NCI-H524 treated with DMSO at 0.1 percent for 48 hours (cell line): Measurements from ENCODE around the gene TIMM17A.
"Not testable (repeated sequence)": the region's sequence is repeated elsewhere in the genome, so short reads cannot be mapped to it uniquely, and the experiment has no call there.

Experiments used
- DNase-seq: peaks from one replicate; lab custom pipeline; 2025; lab: John Stamatoyannopoulos, UW

Gene TIMM17A

DNA sequence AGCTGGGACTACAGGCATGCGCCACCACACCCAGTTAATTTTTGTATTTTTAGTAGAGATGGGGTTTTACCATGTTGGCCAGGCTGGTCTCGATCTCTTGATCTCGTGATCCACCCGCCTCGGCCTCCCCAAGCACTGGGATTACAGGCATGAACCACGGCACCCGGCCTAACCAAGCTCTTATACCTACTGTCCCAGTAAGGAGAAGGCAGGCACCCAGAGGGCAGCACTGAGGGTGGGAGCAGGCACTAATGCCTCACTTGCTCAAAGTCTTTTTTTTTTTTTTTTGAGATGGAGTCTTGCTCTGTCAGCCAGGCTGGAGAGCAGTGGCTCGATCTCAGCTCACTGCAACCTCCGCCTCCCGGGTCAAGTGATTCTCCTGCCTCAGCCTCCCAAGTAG, 15.0 kb upstream of the TIMM17A start:
- DNase-seq: not testable (repeated sequence)

DNA sequence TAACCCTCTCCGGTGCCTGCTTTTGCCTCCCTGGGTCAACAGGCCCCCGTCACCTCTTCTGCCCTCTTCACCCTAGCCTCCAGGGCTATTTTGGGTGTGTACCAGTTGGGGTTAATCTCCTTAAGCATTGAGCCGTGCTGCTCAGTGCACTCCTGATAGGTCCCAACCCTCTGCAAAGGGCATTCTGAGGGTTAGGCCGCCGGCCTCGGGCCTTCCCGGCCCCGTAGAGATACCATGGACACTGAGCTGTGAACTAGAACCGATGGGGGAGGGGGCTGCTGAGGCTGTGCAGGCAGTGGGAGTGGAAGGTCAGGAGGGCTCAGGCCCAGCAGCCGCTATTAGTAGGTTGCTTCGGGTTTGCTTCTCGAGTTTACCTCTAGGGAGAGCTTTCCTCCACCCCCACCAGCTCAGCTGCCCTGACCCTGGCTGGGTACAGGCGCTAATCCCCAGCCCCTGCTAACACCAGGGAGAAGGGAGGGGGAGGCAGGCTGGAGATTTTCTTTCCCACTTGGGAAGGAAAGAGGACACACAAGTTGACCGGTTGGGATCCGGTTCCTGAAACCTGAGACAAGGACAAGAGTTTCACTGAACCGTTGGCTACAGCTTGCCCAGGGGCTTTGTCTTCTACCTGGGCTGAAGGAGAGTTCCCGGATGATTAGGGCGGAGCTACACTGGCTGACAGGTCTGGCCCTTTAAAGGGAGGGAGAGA, 13.7 kb upstream of the TIMM17A start:
- no peak for DNase-seq

DNA sequence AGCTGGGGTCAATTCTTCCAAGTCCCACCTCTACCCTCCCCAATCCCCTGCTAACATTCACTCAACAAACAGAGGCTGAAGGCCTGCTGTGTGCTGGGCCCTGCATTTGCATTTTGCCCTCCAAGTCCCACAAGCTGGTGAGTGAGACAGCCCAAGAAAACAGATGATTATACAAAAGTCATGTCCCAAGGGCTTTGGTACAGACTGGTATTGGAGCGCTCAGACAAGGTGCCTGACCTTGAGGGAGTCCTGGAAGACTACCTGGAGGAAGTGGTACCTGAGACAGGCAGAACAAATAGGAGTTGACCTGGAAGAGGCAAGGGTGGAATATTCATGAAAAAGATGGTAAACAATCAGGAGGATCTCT, 13.2 kb upstream of the TIMM17A start:
- no peak for DNase-seq

DNA sequence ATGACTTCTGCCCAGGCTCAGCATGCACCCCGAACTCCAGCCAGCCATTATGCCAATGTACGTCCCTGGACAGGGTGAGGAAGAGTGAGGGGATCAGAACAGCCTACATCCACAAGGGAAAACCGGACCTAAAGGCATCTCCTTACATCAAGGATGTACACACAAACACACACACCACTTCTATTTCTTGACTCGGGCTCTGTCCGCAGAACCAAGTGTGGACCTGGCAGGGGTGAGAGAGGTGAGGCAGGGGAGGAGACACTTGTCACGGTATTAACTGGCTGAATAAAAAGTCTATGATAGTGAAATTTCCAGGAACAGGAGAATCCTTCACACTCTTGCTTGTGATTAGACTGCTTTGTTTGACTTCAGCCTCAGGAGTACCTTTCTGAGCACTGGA, 11.3 kb upstream of the TIMM17A start:
- DNase-seq: no peak

DNA sequence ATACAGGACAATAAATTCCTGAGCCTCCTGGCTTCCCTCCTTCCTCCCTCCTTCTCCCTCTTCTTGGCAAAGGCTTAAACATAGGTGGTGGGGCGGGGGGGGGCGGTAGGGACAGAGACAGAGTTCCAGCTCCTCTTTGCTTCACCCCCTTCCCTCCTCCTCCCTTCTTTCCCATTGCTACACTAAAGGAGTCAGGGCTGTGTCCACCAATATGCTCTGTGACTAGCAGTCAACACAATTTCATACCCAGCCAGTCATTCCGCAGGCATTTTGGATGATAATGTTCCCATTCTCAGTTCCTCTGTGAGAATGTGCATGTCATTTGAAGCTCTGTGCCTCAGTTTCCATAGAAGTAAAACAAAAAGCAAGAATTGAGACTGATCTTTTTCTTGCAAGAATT, 10.7 kb upstream of the TIMM17A start:
- no peak for DNase-seq

DNA sequence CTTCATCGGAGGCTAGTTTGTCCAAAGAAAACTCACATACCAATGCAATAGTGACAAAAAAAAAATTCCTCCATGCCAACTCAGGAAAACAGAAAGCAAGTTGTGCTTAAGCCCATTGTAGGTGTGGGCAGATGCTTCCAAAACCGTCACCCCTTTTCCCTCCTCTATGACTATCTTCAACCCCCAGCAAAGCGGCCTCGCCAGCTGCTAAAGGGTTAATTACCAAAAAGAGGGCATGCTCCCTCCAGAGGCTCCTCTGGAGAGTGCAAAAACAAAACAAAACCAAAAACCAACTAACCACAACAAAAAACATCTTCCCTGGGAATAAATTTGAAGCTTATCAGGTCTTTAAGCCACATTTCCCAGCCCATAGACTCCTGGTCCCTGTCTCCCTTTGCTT, 10.1 kb upstream of the TIMM17A start:
- no peak for DNase-seq

DNA sequence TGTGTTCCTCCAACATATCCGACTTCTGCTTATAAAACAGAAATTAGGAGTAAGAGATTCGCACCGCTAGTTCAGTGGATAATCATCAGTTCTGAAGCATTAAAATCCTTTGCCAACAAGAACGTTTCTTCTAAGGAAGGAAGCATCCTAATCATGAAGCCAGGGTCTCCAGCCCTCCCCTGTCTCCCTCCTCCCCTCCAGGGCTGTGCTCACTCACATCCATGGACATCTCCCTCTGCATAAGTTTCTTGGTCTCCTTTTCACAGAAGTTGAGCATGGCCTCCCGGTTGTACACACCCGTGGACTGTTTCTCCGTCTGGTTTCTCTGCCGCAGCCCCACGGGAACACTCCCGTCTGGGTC, 9.5 kb upstream of the TIMM17A start:
- no peak for DNase-seq

DNA sequence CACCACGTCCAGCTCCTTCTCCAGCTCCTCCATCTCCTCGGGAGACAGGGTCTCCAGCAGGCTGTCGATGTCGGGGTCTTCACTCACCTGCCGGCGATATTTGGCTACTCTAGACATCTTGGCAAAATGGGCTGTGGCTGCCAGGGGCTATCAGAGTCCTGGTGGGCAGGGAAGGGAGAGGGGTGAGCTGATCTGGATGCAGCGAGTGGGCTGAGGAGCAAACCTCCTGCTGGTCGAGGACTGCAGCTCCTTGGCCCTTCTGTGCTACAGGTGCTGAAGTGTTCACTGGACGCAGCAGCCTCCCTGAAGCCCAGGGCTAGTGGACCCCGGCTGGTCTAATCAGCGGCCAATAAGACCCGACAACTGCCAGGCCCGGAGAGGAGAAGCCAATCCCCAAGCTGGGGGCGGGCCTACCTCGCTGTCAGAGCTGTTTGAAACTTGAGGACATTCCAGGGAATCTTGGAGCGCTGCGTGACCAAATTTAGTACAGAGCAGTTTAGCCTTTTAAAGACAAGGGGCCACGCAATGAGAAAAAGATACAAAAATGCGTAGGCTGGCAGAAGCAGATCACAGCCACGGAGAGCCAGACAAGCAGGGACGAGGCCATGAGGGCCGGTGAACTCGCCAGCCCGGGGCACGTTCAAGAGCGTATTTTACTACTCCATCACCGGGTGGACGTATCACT, 8.9 kb upstream of the TIMM17A start, which contains the start of gene LMOD1:
Gene LMOD1 (minus strand): TSS at position 325 of the 685 bp plus-strand sequence. CDS start 208 bp downstream, at position 117.
- DNase-seq: peak; percentile 42

DNA sequence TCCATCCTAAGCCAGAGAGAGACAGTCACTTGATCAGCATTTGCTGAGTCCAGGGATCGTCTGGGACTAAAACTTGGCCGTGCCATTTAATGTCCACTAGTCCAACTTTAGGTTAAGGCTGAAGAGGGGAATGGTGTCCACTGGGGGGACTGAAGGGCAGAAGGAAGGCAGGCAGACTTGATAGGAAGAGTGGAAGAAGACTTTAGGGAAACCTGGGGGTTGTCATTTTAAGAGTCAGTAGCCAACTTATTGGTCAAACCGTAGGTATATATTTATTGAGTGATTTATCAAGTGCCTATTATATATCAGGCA, 7.7 kb upstream of the TIMM17A start:
- no peak for DNase-seq

DNA sequence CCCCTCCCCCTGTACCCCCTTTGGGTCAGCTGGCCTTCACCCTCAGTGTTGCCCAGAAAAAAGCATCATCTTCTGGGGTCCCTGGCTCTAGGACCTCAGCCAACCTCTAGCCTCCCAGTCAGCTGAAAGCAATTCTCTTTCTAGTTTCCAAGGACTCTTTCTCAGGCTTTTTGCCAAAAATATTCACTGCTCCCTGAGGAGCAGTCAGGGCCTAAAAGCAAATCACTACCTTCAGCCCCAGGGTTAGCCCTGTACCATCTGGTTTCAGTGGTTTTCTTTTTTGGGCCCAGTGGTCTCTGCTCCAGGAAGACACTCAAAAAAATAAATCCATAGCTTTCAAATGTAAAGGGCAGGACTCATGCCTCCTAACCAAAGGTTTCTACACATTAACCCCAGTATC, 5.8 kb upstream of the TIMM17A start:
- no peak for DNase-seq

DNA sequence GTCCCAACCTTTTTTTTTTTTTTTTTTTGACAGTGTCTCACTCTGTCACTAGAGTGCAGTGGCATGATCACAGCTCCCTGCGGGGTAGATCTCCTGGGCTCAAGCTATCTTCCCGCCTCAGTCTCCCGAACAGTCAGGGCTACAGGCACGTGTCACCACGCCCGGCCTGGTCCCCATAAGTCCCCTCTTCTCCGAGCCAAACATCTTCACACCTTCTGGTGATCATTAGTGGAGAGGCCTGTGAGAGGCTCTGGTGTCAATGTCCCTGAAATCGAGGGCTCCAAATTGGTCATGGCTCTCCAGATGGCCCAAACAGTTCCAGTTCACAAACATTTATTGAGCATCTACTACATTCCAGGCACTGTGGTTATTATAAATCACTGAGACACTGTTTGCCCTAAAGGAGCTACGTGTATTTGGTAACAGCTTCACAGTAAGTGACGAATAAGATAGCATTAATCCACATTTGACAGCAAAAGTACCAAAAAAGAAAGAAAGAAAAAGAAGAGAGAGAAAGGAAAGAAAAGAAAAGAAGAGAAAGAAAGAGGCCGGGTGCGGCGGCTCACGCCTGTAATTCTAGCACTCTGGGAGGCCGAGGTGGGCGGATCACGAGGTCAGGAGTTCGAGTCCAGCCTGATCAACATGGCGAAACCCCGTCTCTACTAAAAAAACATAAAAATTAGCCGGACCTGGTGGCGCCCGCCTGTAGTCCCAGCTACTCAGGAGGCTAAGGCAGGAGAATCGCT, 867 bp upstream of the TIMM17A start:
- no peak for DNase-seq

DNA sequence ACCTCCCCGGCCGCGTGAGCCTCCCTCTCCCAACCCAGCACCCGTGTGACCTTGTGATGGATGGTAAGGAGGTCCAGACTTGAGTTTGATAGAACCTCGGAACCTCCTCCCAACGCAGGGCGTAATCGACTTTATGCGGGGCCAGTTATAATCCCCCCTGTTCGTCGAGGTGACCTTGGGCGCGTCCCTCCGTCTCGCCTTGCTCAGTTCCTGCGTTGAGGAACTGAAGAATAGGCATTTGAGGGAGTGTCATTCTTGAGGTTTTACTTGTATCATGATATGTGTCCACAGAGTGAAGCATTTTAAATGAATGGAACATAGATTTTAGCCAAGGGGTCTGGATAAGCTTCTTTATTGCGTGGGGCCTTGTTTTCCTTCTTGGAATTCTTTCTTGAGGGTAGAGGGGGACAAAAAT, 433 bp downstream of the TIMM17A start:
- no peak for DNase-seq

DNA sequence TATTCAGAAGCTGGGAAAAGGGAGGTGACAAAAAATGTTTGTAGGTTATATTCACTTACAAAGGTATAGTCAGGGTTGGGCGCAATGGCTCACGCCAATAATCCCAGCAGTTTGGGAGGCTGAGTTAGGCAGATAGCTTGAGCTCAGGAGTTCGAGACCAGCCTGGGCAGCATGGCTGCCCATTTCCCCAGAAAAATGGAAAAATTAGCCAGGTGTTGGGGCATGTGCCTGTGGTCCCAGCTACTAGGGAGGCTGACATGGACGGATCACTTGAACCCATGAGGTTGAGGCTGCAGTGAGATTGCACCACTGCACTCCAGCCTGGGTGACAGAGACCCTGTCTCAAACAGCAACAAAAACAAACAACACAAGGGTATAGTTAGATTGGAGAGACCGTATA, 3.0 kb downstream of the TIMM17A start:
- DNase-seq: no peak

DNA sequence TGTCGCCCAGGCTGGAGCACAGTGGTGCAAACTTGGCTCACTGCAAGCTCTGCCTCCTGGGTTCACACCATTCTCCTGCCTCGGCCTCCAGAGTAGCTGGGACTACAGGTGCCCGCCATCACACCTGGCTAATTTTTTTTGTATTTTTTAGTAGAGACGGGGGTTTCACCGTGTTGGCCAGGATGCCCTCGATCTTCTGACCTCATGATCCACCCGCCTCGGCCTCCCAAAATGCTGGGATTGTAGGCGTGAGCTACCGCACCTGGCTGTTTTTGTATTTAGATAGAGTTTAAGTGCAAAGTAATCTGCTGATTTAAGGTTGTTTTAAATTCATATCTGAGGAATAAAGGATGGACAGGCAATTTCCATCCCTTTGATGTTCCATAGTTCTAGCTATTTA, 7.1 kb downstream of the TIMM17A start:
- DNase-seq: not testable (repeated sequence)

DNA sequence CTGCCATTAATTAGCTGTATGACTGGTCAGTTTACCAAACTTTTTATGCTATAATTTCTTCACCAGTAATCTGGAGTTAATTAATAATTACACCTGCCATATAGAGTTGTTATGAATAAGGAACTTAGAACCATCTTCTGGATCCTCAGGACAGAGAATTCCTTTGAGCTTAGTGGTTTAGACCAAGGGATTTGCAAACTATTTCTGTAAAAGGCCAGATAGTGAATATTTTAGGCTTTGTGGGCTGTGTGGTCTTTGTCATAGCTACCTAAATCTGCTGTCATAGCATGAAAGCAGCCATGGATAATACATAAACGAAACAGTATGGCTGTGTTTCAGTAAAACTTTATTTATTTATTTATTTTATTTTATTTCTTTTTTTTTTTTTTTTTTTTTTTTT, 9.0 kb downstream of the TIMM17A start:
- no peak for DNase-seq

DNA sequence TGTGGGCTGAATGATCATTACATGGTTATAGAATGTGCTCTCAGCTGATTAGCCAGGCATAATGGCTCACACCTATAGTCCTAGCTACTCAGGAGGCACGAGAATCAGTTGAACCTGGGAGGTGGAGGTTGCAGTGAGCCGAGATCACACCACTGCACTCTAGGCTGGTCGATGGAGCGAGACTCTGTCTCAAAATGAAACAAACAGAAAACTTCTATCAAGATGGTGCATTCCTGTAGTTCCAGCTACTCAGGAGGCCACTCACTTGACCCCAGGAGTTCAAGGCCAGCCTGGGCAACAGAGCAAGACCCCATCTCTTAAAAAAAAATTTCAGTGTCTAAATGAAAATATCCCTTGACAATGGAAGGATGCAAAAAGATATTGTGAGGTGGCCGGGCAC, 10.9 kb downstream of the TIMM17A start:
- DNase-seq: no peak

DNA sequence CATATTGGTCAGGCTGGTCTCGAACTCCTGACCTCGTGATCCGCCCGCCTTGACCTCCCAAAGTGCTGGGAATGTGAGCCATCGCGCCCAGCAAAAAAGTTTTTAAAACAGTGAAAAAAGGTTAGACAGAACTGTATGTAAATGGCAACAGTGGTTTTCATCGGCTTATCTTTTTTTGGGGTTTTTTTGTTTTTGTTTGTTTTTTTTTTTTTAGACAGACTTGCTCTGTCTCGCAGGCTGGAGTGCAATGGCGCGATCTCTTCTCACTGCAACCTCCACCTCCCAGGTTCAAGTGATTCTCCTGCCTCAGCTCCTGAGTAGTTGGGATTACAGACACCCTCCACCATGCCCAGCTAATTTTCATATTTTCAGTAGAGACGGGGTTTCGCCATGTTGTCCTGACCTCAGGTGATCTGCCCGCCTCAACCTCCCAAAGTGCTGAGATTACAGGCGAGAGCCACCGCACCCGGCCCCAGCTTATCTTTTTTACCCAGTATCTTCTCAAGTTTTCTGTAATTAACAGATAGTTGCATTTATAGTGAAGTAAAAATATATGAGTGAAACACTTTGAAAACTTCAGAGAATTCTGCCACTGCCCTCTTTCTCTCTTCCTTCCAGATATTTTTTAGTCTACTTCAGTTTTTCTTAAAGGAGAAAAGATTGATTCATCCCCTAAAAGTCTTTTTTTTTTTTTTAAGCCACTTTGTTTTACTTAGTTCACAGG, 13.1 kb downstream of the TIMM17A start:
- DNase-seq: no peak

DNA sequence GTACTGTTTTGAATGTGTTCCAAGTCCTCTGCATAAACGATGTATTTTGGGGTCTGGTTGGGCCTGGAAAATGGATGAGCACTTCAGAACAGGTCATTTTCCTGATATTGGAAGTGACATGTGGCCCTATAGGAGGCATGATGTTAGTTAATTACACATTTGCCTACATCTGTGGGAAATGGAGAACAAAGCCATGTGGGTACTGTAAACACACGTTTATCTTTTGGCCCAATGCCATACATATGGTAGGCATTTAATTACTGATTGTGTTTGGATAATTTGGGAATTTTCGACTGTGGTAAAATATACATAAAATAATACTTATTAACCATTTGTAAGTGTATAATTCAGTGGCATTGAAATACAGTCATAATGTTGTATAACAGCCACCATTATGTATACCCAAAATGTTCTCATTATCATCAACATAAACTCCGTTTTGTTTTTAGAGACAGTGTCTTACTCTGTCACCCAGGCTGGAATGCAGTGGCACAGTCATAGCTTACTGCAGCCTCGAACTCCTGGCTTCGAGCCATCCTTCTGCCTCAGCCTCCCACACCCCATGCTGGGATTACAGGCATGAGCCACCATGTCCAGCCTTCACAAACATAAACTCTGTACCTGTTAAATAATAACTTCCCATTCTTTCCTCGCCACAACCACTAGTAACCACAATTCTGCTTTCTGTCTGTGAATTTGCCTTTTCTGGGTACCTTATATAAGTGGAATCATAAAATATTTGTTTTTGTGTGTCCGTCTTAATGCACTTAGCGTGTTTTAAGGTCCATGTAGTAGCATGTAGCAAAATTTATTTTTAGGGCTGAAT, 15.2 kb downstream of the TIMM17A start:
- no peak for DNase-seq

DNA sequence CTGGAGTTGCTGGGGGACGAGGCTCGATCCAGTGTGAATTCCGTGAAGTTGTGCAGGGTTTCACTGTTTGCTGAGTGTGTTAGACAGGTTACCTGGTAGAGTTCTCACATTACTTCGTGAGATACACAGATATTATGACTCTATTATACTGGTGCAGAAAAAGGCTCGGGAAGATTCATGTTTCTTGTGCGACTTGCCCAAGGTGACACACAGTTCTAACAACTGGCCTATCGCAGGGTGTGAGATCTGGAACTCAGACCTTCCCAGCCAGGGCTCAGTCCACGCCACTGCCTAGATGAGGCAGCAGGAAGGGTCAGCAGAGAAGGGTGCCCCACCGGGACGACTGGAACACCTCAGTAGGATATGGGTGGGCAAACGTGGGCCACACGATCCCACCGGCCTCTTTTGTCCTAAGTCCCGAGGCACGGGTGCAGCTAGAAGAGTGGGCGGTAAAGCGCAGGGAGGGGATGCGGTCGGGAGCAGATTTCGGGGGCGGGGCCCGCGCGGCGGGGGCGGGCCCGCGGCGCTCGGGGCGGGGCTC, 26.8 kb downstream of the TIMM17A start:
- no peak for DNase-seq

DNA sequence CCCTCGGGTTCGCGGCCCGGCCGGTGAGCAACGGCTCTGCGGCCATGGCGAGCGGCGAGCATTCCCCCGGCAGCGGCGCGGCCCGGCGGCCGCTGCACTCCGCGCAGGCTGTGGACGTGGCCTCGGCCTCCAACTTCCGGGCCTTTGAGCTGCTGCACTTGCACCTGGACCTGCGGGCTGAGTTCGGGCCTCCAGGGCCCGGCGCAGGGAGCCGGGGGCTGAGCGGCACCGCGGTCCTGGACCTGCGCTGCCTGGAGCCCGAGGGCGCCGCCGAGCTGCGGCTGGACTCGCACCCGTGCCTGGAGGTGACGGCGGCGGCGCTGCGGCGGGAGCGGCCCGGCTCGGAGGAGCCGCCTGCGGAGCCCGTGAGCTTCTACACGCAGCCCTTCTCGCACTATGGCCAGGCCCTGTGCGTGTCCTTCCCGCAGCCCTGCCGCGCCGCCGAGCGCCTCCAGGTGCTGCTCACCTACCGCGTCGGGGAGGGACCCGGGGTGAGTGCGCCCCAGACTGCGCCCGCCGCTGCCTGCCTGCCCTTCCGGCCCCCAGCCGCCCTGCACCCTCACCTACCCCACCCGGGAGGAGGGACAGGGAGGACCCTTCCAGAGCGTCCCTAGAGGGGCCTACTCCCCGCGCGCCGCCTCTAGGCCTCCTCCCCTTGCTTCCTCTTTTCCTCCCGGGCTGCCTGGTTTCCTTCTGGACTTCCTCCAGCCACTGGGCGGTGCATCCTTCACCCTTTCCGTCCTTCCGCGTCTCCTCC, 27.5 kb downstream of the TIMM17A start, which contains the start of gene RNPEP:
Gene RNPEP (plus strand): TSS at position 26 of the 757 bp plus-strand sequence. CDS start 19 bp downstream, at position 45.
- peak; percentile 6 for DNase-seq

DNA sequence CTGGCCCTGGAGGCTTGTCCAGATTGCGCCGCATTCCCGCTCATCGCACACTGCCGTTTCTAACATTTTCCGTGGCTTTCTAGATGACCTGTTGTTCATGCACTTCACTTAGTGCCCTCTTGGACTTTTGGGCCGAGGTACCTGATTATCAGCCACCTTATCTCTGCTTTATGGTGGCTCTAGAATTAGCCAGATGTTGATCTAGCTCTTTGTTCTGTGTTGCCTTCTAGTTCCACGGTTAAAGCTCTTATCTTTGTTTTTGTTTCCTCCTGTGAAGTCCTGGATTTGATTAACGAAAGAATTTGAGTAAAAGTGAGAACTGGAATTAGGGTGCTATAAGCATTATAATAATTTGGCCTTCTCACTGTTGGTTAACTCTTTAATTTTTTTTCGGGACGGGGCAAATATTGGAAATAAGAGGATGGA, 28.1 kb downstream of the TIMM17A start:
- no peak for DNase-seq
